8988T (cell line): Measurements from ENCODE around the gene TRPM3.

Source experiments
- DNase-seq: peaks from one replicate; pipeline ENCODE4 v3.0.0; 2011

TRPM3 gene

GRCh38 chr9:70535546-70536323 is 585.7 kb downstream of the TRPM3 start:
- DNase-seq: no peak

GRCh38 chr9:70534471-70534870 is 587.0 kb downstream of the TRPM3 start:
- DNase-seq: no peak

- DNase-seq: no peak
Observed at GRCh38 chr9:70534061-70534460, 587.4 kb downstream of the TRPM3 start.

GRCh38 chr9:70533492-70533891 is 587.9 kb downstream of the TRPM3 start:
- no peak for DNase-seq

- DNase-seq: no peak
Observed at GRCh38 chr9:70532716-70533115, 588.7 kb downstream of the TRPM3 start.

GRCh38 chr9:70531311-70531710 is 590.1 kb downstream of the TRPM3 start:
- no peak for DNase-seq

GRCh38 chr9:70530716-70531115 is 590.7 kb downstream of the TRPM3 start:
- no peak for DNase-seq

GRCh38 chr9:70529833-70530232 is 591.6 kb downstream of the TRPM3 start:
- no peak for DNase-seq

- no peak for DNase-seq
Observed at GRCh38 chr9:70529377-70529776, 592.0 kb downstream of the TRPM3 start.

GRCh38 chr9:70526902-70527301 is 594.5 kb downstream of the TRPM3 start:
- no peak for DNase-seq

- no peak for DNase-seq
Observed at GRCh38 chr9:70525519-70525918, 595.9 kb downstream of the TRPM3 start.

- no peak for DNase-seq
Observed at GRCh38 chr9:70519912-70520724, 601.3 kb downstream of the TRPM3 start.

- DNase-seq: no peak
Observed at GRCh38 chr9:70517926-70518610, 603.4 kb downstream of the TRPM3 start.

- DNase-seq: no peak
Observed at GRCh38 chr9:70514273-70514672, 607.1 kb downstream of the TRPM3 start.

GRCh38 chr9:70511858-70512257 is 609.6 kb downstream of the TRPM3 start:
- no peak for DNase-seq

- DNase-seq: no peak
Observed at GRCh38 chr9:70510157-70510770, 611.2 kb downstream of the TRPM3 start.

GRCh38 chr9:70506159-70506558 is 615.3 kb downstream of the TRPM3 start:
- DNase-seq: no peak

- DNase-seq: no peak
Observed at GRCh38 chr9:70504834-70505233, 616.6 kb downstream of the TRPM3 start.

- no peak for DNase-seq
Observed at GRCh38 chr9:70502690-70503089, 618.7 kb downstream of the TRPM3 start.

GRCh38 chr9:70500793-70501192 is 620.6 kb downstream of the TRPM3 start:
- DNase-seq: no peak

GRCh38 chr9:70499621-70500020 is 621.8 kb downstream of the TRPM3 start:
- no peak for DNase-seq

GRCh38 chr9:70498866-70499265 is 622.6 kb downstream of the TRPM3 start:
- no peak for DNase-seq

- DNase-seq: no peak
Observed at GRCh38 chr9:70496244-70496643, 625.2 kb downstream of the TRPM3 start.
